Thyroid gland (tissue), 4 donors: ENCODE results near the gene USP2.

Source experiments
- POLR2A ChIP-seq, 2 donors: fragments of 450-650 bp; IDR thresholded peaks; one replicate each; pipeline ENCODE4 v1.6.1; 2017; ENCODE audit warnings: antibody characterized with exemption in 2 of 2, mild to moderate bottlenecking in 2 of 2, moderate library complexity in 1 of 2
- TF ChIP-seq, protein P1 (sequence below), 6 experiments: fragments of 200-600 bp in 3 of 6; fragments of 450-650 bp in 3 of 6; sonication (generic) in 3 of 6; IDR thresholded peaks; one replicate each; pipeline ENCODE4 v1.5.1; 2016 to 2019; ENCODE audit warnings: antibody characterized with exemption in 6 of 6, mild to moderate bottlenecking in 2 of 6, inconsistent platforms in 1 of 6, moderate library complexity in 1 of 6

DNA sequence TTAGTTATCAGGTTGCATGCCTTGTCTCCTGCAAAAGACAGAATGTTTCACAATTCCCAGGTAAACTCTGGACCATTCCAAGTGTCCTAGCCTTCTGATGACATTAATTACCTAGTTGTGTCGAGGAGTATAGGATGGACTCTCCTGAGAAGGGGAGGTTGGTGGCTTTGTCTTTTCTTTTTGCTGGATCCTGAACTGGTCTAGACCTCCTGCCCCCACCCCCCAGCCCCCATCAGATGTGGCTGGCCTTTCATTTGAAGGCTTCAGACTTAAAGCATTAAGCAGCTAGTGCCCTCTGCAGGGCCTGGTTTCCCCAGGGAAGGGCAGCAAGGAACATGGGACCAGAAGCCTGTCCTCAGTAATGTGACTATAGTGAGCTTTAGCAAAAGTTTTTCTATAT lies 74.3 kb downstream of the USP2 start:
- no peak for TF ChIP-seq POLR2A (IDR thresholded peaks at IDR 0.05)
- TF ChIP-seq, protein P1, sequence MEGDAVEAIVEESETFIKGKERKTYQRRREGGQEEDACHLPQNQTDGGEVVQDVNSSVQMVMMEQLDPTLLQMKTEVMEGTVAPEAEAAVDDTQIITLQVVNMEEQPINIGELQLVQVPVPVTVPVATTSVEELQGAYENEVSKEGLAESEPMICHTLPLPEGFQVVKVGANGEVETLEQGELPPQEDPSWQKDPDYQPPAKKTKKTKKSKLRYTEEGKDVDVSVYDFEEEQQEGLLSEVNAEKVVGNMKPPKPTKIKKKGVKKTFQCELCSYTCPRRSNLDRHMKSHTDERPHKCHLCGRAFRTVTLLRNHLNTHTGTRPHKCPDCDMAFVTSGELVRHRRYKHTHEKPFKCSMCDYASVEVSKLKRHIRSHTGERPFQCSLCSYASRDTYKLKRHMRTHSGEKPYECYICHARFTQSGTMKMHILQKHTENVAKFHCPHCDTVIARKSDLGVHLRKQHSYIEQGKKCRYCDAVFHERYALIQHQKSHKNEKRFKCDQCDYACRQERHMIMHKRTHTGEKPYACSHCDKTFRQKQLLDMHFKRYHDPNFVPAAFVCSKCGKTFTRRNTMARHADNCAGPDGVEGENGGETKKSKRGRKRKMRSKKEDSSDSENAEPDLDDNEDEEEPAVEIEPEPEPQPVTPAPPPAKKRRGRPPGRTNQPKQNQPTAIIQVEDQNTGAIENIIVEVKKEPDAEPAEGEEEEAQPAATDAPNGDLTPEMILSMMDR (IDR thresholded peaks at IDR 0.05) = no peak
